IMR-90 (cell line): Measurements from ENCODE around the gene TAF1A. TPM values are rescaled to one million over a fixed set of nuclear protein-coding genes. Genes with fewer than 3 reads are reported as not detected.

ENCODE experiments used
- ATAC-seq: fragments of 200-7000 bp; cut with Tn5 transposase; 2 replicates; pipeline ENCODE4 v1.9.1; 2020; ENCODE audit warnings: low read depth, mild to moderate bottlenecking, moderate library complexity
- BruUV-seq: library from RNA; stranded (reverse); fragments of 400-500 nt; replicated peaks from 2 replicates; lab custom pipeline; 2021; lab: Mats Ljungman, UMichigan
- CTCF ChIA-PET: fragments of 300-600 bp; formaldehyde crosslinking; extraction: SDS; loops from one replicate; lab custom pipeline; 2021; ENCODE audit warnings: antibody characterized with exemption; lab: Yijun Ruan, JAX
- POLR2A ChIA-PET: fragments of 300-600 bp; sonication (Branson Sonifier 250); formaldehyde crosslinking; loops from one replicate; lab custom pipeline; 2022; ENCODE audit warnings: antibody characterized with exemption; ENCODE audit not compliant: unreplicated experiment; lab: Charles Lee
- DNase-seq: peaks from one replicate; pipeline ENCODE4 v3.0.0; 2013
- H2AFZ ChIP-seq: replicated peaks from 2 replicates; pipeline ENCODE3; 2013; ENCODE audit warnings: low read length, mild to moderate bottlenecking; ENCODE audit not compliant: poor library complexity
- H2AK5ac ChIP-seq: 2 replicates; pipeline ENCODE4 v1.6.1; 2013; ENCODE audit warnings: low read depth, low read length, inconsistent platforms
- H2AK9ac ChIP-seq: replicated peaks from 2 replicates; pipeline ENCODE3; 2013; ENCODE audit warnings: mild to moderate bottlenecking, low read depth, low read length, moderate library complexity; ENCODE audit not compliant: poor library complexity
- H2BK120ac ChIP-seq: 2 replicates; pipeline ENCODE4 v1.6.1; 2013; ENCODE audit warnings: low read depth, low read length, inconsistent platforms
- H2BK15ac ChIP-seq: 3 replicates; pipeline ENCODE4 v1.6.1; 2013; ENCODE audit warnings: low read depth, low read length, inconsistent platforms
- H2BK20ac ChIP-seq: 2 replicates; pipeline ENCODE4 v1.6.1; 2013; ENCODE audit warnings: low read depth, mild to moderate bottlenecking, inconsistent platforms, low read length, moderate library complexity
- H2BK5ac ChIP-seq: 2 replicates; pipeline ENCODE4 v1.6.1; 2013; ENCODE audit warnings: mild to moderate bottlenecking, low read depth, low read length, inconsistent platforms; ENCODE audit not compliant: poor library complexity, severe bottlenecking
- H3K14ac ChIP-seq: replicated peaks from 2 replicates; pipeline ENCODE4 v1.6.1; 2013; ENCODE audit warnings: low read depth, low read length, inconsistent platforms
- H3K18ac ChIP-seq: 2 replicates; pipeline ENCODE4 v1.6.1; 2013; ENCODE audit warnings: low read depth, low read length, control low read depth
- H3K23ac ChIP-seq: 2 replicates; pipeline ENCODE4 v1.6.1; 2013; ENCODE audit warnings: low read depth, low read length, inconsistent platforms
- H3K27ac ChIP-seq: 2 replicates; pipeline ENCODE4 v1.5.1; 2013; ENCODE audit warnings: mild to moderate bottlenecking, control low read depth, low read length; ENCODE audit not compliant: insufficient read depth
- H3K27me3 ChIP-seq: 2 replicates; pipeline ENCODE4 v1.6.1; 2013; ENCODE audit warnings: low read length; ENCODE audit not compliant: control insufficient read depth, insufficient read depth
- H3K36me3 ChIP-seq: 2 replicates; pipeline ENCODE4 v1.6.1; 2013; ENCODE audit warnings: low read length, mixed read lengths; ENCODE audit not compliant: control insufficient read depth, insufficient read depth
- H3K4ac ChIP-seq: 2 replicates; pipeline ENCODE4 v1.6.1; 2013; ENCODE audit warnings: low read depth, low read length, inconsistent platforms
- H3K4me1 ChIP-seq: 2 replicates; pipeline ENCODE4 v1.6.1; 2013; ENCODE audit warnings: low read length, mixed read lengths; ENCODE audit not compliant: control insufficient read depth, insufficient read depth
- H3K4me2 ChIP-seq: 2 replicates; pipeline ENCODE4 v1.6.1; 2013; ENCODE audit warnings: low read depth, mild to moderate bottlenecking, control low read depth, low read length, moderate library complexity
- H3K4me3 ChIP-seq: 2 replicates; pipeline ENCODE4 v1.5.1; 2013; ENCODE audit warnings: low read depth, mild to moderate bottlenecking, control low read depth, low read length, moderate library complexity; ENCODE audit not compliant: insufficient read depth
- H3K56ac ChIP-seq: 2 replicates; pipeline ENCODE4 v1.6.1; 2013; ENCODE audit warnings: low read length, inconsistent platforms; ENCODE audit not compliant: insufficient read depth; ENCODE audit errors: extremely low read depth
- H3K79me1 ChIP-seq, 2 experiments: 2 replicates each; pipeline ENCODE4 v1.6.1; 2013; ENCODE audit warnings: low read length in 2 of 2, inconsistent platforms in 1 of 2, low read depth in 1 of 2
- H3K9ac ChIP-seq: 2 replicates; pipeline ENCODE4 v1.6.1; 2013; ENCODE audit warnings: low read depth, low read length, control low read depth
- H3K9me1 ChIP-seq: 2 replicates; pipeline ENCODE4 v1.6.1; 2013; ENCODE audit warnings: low read length, inconsistent platforms; ENCODE audit not compliant: insufficient read depth
- H3K9me3 ChIP-seq: 2 replicates; pipeline ENCODE4 v1.6.1; 2013; ENCODE audit warnings: low read length; ENCODE audit not compliant: control insufficient read depth, insufficient read depth
- H4K20me1 ChIP-seq: 2 replicates; pipeline ENCODE4 v1.6.1; 2013; ENCODE audit warnings: low read length, inconsistent platforms; ENCODE audit not compliant: insufficient read depth
- H4K5ac ChIP-seq: 2 replicates; pipeline ENCODE4 v1.6.1; 2013; ENCODE audit warnings: mild to moderate bottlenecking, low read depth, low read length, control low read depth
- H4K8ac ChIP-seq, 2 experiments: 2 replicates each; pipeline ENCODE4 v1.6.1; 2013; ENCODE audit warnings: low read depth in 2 of 2, low read length in 2 of 2, control low read depth in 1 of 2, inconsistent platforms in 1 of 2
- H4K91ac ChIP-seq: 2 replicates; pipeline ENCODE4 v1.6.1; 2013; ENCODE audit warnings: low read depth, low read length, inconsistent platforms; ENCODE audit not compliant: insufficient read depth
- ELK1 ChIP-seq: fragments of 150-350 bp; IDR thresholded peaks from 2 replicates; pipeline ENCODE4 v1.6.1; 2016; ENCODE audit warnings: low read depth, mild to moderate bottlenecking, low read length, moderate library complexity, borderline replicate concordance
- MAFK ChIP-seq: IDR thresholded peaks from 2 replicates; pipeline ENCODE4 v1.6.1; 2012; ENCODE audit warnings: low read depth, low read length, improper control_type of control experiment
- SMC3 ChIP-seq: fragments of 150-350 bp; IDR thresholded peaks from 2 replicates; pipeline ENCODE4 v1.6.1; 2016; ENCODE audit warnings: low read depth, mild to moderate bottlenecking, antibody characterized with exemption, low read length, moderate library complexity
- USF2 ChIP-seq: fragments of 150-350 bp; IDR thresholded peaks from 2 replicates; pipeline ENCODE4 v1.6.1; 2017; ENCODE audit warnings: mild to moderate bottlenecking, antibody characterized with exemption, low read length, low read depth
- WGBS, 2 experiments: methylation state at CpG; one replicate each; pipeline versions ENCODE4 v1.1.5 to v1.1.7; 2013; ENCODE audit warnings: missing lambda C conversion rate in 2 of 2; ENCODE audit not compliant: insufficient read length in 1 of 2; ENCODE audit errors: extremely low coverage in 2 of 2; 5-methylcytosine and 5-hydroxymethylcytosine counted together
- dilution Hi-C: fragments of 300-500 bp; cut with HindIII; formaldehyde crosslinking; loops from one replicate; pipeline ENCODE4 v1.14.3; 2018; ENCODE audit warnings: low sequenced_read_pairs; ENCODE audit not compliant: unreplicated experiment
- in situ Hi-C: fragments of 300-500 bp; cut with MboI; formaldehyde crosslinking; loops from 3 replicates; pipeline ENCODE4 v1.14.3; 2019; ENCODE audit warnings: low sequenced_read_pairs, inconsistent platforms, mixed read lengths
- intact Hi-C: fragments of 100-400 bp; cut with micrococcal nuclease; formaldehyde crosslinking; loops from 2 replicates; pipeline ENCODE4 v1.10.0; 2022
- polyA plus RNA-seq, 3 experiments: library from polyadenylated mRNA; depleted of rRNA; stranded (reverse); fragments of >200 nt; gene quantifications; 2 replicates each; pipeline ENCODE4 v1.2.3, GENCODE V29; 2012; ENCODE audit warnings: low replicate concordance in 1 of 3
- total RNA-seq: library from RNA; depleted of rRNA; stranded (reverse); fragments of >200 nt; gene quantifications from 2 replicates; pipeline ENCODE4 v1.2.3, GENCODE V29; 2012

TAF1A gene
- total and polyA plus RNA-seq, 2 of the 4 experiments (the other 2 are of a cell fraction): 3.8 to 5.4 TPM

GRCh38 chr1:222594789-222595188 lies 5.1 kb upstream of the TAF1A start:
- no peak overlapping the region for H2AFZ ChIP-seq

More at GRCh38 chr1:222594789-222595188, 5.1 kb upstream of the TAF1A start:
- Histone ChIP-seq H4K8ac (no peak overlapping the region), H2AK5ac (no peak overlapping the region), H3K4ac (no peak overlapping the region), H2BK20ac (no peak overlapping the region), H3K36me3 (no peaks in the 10 kb centered on the region), H3K27me3 (no peaks in the 10 kb centered on the region), H3K23ac (no peak overlapping the region), H4K20me1 (no peaks in the 10 kb centered on the region), H3K79me1 (peaks cover 0 to 6% of the 10 kb centered on the region in 2 experiments; a peak in 2 of 4 replicates), H3K18ac (no peak overlapping the region), H2BK5ac (no peak overlapping the region), H3K9me1 (no peaks in the 10 kb centered on the region), H3K9ac (no peak overlapping the region), H3K4me1 (peaks cover 2% of the 10 kb centered on the region; the same call in 1 of the 2 replicates), H3K4me2 (no peak overlapping the region), H4K91ac (no peak overlapping the region), H2BK15ac (no peak overlapping the region), H2AK9ac (no peak overlapping the region), H4K5ac (no peak overlapping the region), H3K56ac (no peak overlapping the region), H3K14ac (no peak overlapping the region), H3K9me3 (no peaks in the 10 kb centered on the region), H3K27ac (no peak overlapping the region), H3K4me3 (no peak overlapping the region), H2BK120ac (no peak overlapping the region)
- DNase-seq: no peak
- intact Hi-C loops: no loop called here
- no peak for ATAC-seq
- BruUV-seq: no TSS peak
- POLR2A ChIA-PET: no interaction called here
- no CpG with 5 or more reads among the region's 3 CpGs for WGBS, 2 experiments
- TF ChIP-seq USF2 (no peak), ELK1 (no peak), SMC3 (no peak), MAFK (no peak)
- dilution Hi-C loops: no loop called here
- in situ Hi-C loops: no loop called here
- CTCF ChIA-PET: no interaction called here
